ENCODE data around the gene FCGR3B. TPM values are rescaled to one million over a fixed set of nuclear protein-coding genes. Genes with fewer than 3 reads are reported as not detected.
A peak's percentile ranks its signal among the peaks of the same experiment; 100 is the strongest.
"Not testable (repeated sequence)": the region's sequence is repeated elsewhere in the genome, so short reads cannot be mapped to it uniquely, and the experiment has no call there.

FCGR3B gene
- total and polyA plus RNA-seq, 2 experiments from 2014 or later = not detected

DNA sequence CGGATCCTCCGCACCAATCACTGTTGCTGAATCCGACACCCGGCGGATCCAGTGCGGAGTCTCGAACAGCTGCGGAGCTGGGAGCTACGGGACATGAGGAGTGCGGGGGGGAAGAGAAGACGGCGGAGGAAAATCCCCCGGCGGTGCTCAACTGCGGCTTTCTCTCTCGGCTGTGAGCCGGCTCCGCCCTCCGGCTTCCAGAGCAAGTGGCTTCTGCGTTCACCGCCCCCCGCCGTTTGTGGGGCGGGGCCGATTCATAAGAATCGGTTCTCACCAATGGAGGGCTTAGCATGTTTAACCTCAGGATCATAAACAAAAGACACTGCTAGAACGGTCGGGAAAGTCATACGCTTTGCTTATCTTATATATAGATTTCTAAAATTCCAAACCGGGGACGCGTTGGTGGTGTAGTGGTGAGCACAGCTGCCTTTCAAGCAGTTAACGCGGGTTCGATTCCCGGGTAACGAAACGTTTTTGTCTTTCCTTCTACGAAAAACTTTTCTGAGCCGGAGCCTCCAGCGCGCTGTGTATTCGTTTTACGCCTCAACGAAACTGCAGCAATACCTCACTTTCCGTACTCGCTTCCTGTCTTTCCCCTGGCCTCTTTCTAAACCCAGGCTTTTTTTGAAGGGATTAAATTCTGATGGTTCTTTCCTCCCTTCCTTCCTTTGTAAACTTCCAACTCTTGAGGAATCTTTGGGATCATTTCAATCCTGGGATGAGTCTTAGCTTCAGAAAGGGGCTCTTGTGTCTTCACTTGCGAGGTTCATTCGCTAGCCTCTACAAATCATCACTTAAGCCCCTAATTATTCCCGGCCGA lies 18.4 kb downstream of the FCGR3B start:
- peak overlapping the region; percentile 97; the same call in 1 of the 2 replicates for H2AFZ ChIP-seq
- H3K79me2 ChIP-seq (replicated peaks; ENCODE audit: insufficient read depth); H3K4me1 Mint-ChIP-seq; H4K20me1 ChIP-seq (replicated peaks; ENCODE audit: insufficient read depth); H3K36me3 ChIP-seq (ENCODE audit: insufficient read depth); H3K27me3 ChIP-seq (ENCODE audit: insufficient read depth); H3F3A ChIP-seq (replicated peaks; ENCODE audit: low read depth); H3K36me3 Mint-ChIP-seq (ENCODE audit: low read depth); H3K9me2 ChIP-seq (ENCODE audit: insufficient read depth); H3K9me3 Mint-ChIP-seq; H3K4me1 ChIP-seq (ENCODE audit: insufficient read depth): not testable (repeated sequence)
- peak; percentile 90 for ATAC-seq
- H3K27ac Mint-ChIP-seq = peak overlapping the region; percentile 85
- peak overlapping the region; percentile 78 for H3K4me2 ChIP-seq
- H3K4me3 Mint-ChIP-seq = peak overlapping the region; percentile 88
- DNase-seq (ENCODE audit: low spot score) = peak; percentile 97
- H3K27ac ChIP-seq (ENCODE audit: low read depth) = peak overlapping the region; percentile 95
- H3K27me3 Mint-ChIP-seq (ENCODE audit: insufficient read depth, low read depth, poor library complexity) = peaks cover 18% of the 10 kb centered on the region
- peak; percentile 47; the same call in 1 of the 2 replicates for TF ChIP-seq CREB1 (CRISPR knock-in tag; IDR thresholded peaks at IDR 0.05; ENCODE audit: low read depth)
- peak overlapping the region; percentile 58 for H3K4me3 ChIP-seq

DNA sequence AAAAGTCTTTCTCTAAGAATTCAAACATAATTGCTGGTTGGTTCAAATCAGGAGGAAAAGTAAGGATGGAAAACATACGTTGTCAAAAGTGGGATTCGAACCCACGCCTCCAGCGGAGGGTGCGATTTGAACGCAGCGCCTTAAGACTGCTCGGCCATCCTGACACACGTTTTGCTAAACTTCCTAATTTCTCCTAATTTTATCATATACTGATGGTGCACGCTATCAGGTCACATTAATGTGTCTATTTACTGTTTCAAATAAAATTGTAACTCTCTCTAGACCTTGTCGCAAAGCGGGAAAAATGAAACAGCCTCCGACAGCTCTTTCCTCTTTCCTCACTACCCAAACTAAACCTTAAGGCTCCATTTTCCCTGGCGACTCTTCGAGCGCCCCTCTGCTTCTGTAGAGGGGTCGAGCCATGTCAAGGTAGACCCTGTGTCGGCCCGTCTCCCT lies 19.1 kb downstream of the FCGR3B start:
- not testable (repeated sequence) for H3K4me1 ChIP-seq (ENCODE audit: insufficient read depth); H3K9me2 ChIP-seq (ENCODE audit: insufficient read depth); H4K20me1 ChIP-seq (replicated peaks; ENCODE audit: insufficient read depth); H3K4me1 Mint-ChIP-seq; H3K9me3 Mint-ChIP-seq; H3K36me3 Mint-ChIP-seq (ENCODE audit: low read depth); H3F3A ChIP-seq (replicated peaks; ENCODE audit: low read depth); H3K27me3 ChIP-seq (ENCODE audit: insufficient read depth); H3K36me3 ChIP-seq (ENCODE audit: insufficient read depth); H3K79me2 ChIP-seq (replicated peaks; ENCODE audit: insufficient read depth)
- Histone ChIP-seq H3K4me2 (peak overlapping the region; percentile 73), H3K4me3 (peak overlapping the region; percentile 58), H3K27ac (ENCODE audit: low read depth) (0 out of 2 replicates have a peak overlapping the region, but pooled peaks have one; percentile 42), H2AFZ (0 out of 2 replicates have a peak overlapping the region, but pooled peaks have one; percentile 25)
- Mint-ChIP-seq H3K27me3 (ENCODE audit: insufficient read depth, low read depth, poor library complexity) (peaks cover 16% of the 10 kb centered on the region), H3K4me3 (peak overlapping the region; percentile 88), H3K27ac (peak overlapping the region; percentile 84)
- DNase-seq (ENCODE audit: low spot score) = peak; percentile 52
- ATAC-seq = peak; percentile 5

DNA sequence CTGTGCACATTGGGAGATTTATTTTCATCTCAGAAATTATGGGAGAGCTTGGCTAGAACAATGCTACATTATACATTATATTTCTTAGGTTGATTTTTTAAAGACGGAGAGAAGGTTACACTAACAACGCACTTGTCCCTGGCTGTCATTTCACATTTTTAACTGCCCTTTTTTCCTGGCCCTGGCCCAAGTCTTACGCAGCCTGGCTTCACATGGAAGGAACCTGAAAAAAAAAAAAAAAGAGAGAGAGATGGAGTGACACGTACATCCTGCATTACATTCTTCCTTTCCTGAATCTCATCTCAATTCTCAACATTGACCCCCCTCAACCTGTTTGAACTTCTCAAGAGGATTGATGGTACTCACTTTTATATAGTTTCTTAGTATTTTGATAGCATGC lies 20.8 kb downstream of the FCGR3B start:
- H3K27me3 Mint-ChIP-seq (ENCODE audit: insufficient read depth, low read depth, poor library complexity) = peaks cover 21% of the 10 kb centered on the region
- ATAC-seq; H3K4me2 ChIP-seq; H3K9me3 Mint-ChIP-seq; H3K36me3 Mint-ChIP-seq (ENCODE audit: low read depth); H3K4me1 ChIP-seq (ENCODE audit: insufficient read depth); H3K27ac Mint-ChIP-seq; H3K27ac ChIP-seq (ENCODE audit: low read depth); H3K36me3 ChIP-seq (ENCODE audit: insufficient read depth); H3K79me2 ChIP-seq (replicated peaks; ENCODE audit: insufficient read depth); H3F3A ChIP-seq (replicated peaks; ENCODE audit: low read depth); H3K4me3 Mint-ChIP-seq; H2AFZ ChIP-seq; H3K4me3 ChIP-seq; H3K4me1 Mint-ChIP-seq; H3K9me2 ChIP-seq (ENCODE audit: insufficient read depth); H4K20me1 ChIP-seq (replicated peaks; ENCODE audit: insufficient read depth); DNase-seq (ENCODE audit: low spot score): not testable (repeated sequence)
- peaks cover 18% of the 10 kb centered on the region for H3K27me3 ChIP-seq (ENCODE audit: insufficient read depth)

DNA sequence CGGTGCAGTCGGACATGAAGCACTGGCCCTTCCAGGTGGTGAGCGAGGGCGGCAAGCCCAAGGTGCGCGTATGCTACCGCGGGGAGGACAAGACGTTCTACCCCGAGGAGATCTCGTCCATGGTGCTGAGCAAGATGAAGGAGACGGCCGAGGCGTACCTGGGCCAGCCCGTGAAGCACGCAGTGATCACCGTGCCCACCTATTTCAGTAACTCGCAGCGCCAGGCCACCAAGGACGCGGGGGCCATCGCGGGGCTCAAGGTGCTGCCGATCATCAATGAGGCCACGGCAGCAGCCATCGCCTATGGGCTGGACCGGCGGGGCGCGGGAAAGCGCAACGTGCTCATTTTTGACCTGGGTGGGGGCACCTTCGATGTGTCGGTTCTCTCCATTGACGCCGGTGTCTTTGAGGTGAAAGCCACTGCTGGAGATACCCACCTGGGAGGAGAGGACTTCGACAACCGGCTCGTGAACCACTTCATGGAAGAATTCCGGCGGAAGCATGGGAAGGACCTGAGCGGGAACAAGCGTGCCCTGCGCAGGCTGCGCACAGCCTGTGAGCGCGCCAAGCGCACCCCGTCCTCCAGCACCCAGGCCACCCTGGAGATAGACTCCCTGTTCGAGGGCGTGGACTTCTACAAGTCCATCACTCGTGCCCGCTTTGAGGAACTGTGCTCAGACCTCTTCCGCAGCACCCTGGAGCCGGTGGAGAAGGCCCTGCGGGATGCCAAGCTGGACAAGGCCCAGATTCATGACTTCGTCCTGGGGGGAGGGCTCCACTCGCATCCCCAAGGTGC lies 24.2 kb downstream of the FCGR3B start:
- H3K4me3 Mint-ChIP-seq; H3K4me1 ChIP-seq (ENCODE audit: insufficient read depth); H3K36me3 ChIP-seq (ENCODE audit: insufficient read depth); H3K27ac ChIP-seq (ENCODE audit: low read depth); H3K9me2 ChIP-seq (ENCODE audit: insufficient read depth); H3K4me2 ChIP-seq; H3K4me1 Mint-ChIP-seq; H4K20me1 ChIP-seq (replicated peaks; ENCODE audit: insufficient read depth); H3K27ac Mint-ChIP-seq; H3K4me3 ChIP-seq; H3K36me3 Mint-ChIP-seq (ENCODE audit: low read depth); H3F3A ChIP-seq (replicated peaks; ENCODE audit: low read depth); DNase-seq (ENCODE audit: low spot score); H3K79me2 ChIP-seq (replicated peaks; ENCODE audit: insufficient read depth); H2AFZ ChIP-seq: not testable (repeated sequence)
- peak; percentile 10; the same call in 2 of the 3 replicates for ATAC-seq
- Mint-ChIP-seq H3K27me3 (ENCODE audit: insufficient read depth, low read depth, poor library complexity) (peaks cover 16% of the 10 kb centered on the region), H3K9me3 (peaks cover 11% of the 10 kb centered on the region; the same call in 2 of the 3 replicates)
- peaks cover 29% of the 10 kb centered on the region for H3K27me3 ChIP-seq (ENCODE audit: insufficient read depth)

DNA sequence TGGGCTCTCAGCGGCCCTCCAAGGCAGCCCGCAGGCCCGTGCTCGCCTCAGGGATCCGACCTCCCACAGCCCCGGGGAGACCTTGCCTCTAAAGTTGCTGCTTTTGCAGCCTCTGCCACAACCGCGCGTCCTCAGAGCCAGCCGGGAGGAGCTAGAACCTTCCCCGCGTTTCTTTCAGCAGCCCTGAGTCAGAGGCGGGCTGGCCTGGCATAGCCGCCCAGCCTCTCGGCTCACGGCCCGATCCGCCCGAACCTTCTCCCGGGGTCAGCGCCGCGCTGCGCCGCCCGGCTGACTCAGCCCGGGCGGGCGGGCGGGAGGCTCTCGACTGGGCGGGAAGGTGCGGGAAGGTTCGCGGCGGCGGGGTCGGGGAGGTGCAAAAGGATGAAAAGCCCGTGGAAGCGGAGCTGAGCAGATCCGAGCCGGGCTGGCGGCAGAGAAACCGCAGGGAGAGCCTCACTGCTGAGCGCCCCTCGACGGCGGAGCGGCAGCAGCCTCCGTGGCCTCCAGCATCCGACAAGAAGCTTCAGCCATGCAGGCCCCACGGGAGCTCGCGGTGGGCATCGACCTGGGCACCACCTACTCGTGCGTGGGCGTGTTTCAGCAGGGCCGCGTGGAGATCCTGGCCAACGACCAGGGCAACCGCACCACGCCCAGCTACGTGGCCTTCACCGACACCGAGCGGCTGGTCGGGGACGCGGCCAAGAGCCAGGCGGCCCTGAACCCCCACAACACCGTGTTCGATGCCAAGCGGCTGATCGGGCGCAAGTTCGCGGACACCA lies 25.0 kb downstream of the FCGR3B start:
- not testable (repeated sequence) for H3K36me3 ChIP-seq (ENCODE audit: insufficient read depth); H3K27ac ChIP-seq (ENCODE audit: low read depth); H4K20me1 ChIP-seq (replicated peaks; ENCODE audit: insufficient read depth); H3K9me2 ChIP-seq (ENCODE audit: insufficient read depth); H3K36me3 Mint-ChIP-seq (ENCODE audit: low read depth); H2AFZ ChIP-seq; H3K4me1 Mint-ChIP-seq; H3K4me1 ChIP-seq (ENCODE audit: insufficient read depth); H3K27ac Mint-ChIP-seq; H3F3A ChIP-seq (replicated peaks; ENCODE audit: low read depth); H3K79me2 ChIP-seq (replicated peaks; ENCODE audit: insufficient read depth)
- DNase-seq (ENCODE audit: low spot score) = peak; percentile 76
- peak overlapping the region; percentile 45; the same call in 2 of the 3 replicates for H3K4me3 Mint-ChIP-seq
- Histone ChIP-seq H3K4me2 (peak overlapping the region; percentile 62), H3K4me3 (0 out of 2 replicates have a peak overlapping the region, but pooled peaks have one; percentile 26), H3K27me3 (ENCODE audit: insufficient read depth) (peaks cover 29% of the 10 kb centered on the region)
- peak; percentile 92 for ATAC-seq
- peaks cover 11% of the 10 kb centered on the region; the same call in 2 of the 3 replicates for H3K9me3 Mint-ChIP-seq
- peaks cover 14% of the 10 kb centered on the region for H3K27me3 Mint-ChIP-seq (ENCODE audit: insufficient read depth, low read depth, poor library complexity)

All from GM23338 (cell line).